Measurements from ENCODE around the gene RAP2B.
A peak's percentile ranks its signal among the peaks of the same experiment; 100 is the strongest.

The RAP2B gene

GRCh38 chr3:153160451-153161137 is 1.4 kb upstream of the RAP2B start:
- H3K4me3 ChIP-seq (ENCODE audit: low read depth, low read length) = peak overlapping the region; percentile 82
- H3K27ac ChIP-seq (ENCODE audit: low read depth, low read length) = peak overlapping the region; percentile 93
- H3K36me3 ChIP-seq (ENCODE audit: control insufficient read depth, insufficient read depth, low read length) = no peaks in the 10 kb centered on the region; the same call in 1 of the 2 replicates
- peaks cover 15% of the 10 kb centered on the region for H3K4me1 ChIP-seq (ENCODE audit: control insufficient read depth, insufficient read depth, low read length)
- no peaks in the 10 kb centered on the region for H3K9me3 ChIP-seq (ENCODE audit: control insufficient read depth, insufficient read depth, low read length)
- peaks cover 6% of the 10 kb centered on the region; the same call in 1 of the 2 replicates for H3K27me3 ChIP-seq (ENCODE audit: control insufficient read depth, insufficient read depth, low read length)
- peak overlapping the region; percentile 26 for H3K9ac ChIP-seq (ENCODE audit: low read depth, low read length)

- H3K27me3 ChIP-seq (ENCODE audit: control insufficient read depth, insufficient read depth, low read length) = peaks cover 6% of the 10 kb centered on the region; the same call in 1 of the 2 replicates
- H3K9ac ChIP-seq (ENCODE audit: low read depth, low read length) = peak overlapping the region; percentile 63
- no peaks in the 10 kb centered on the region; the same call in 1 of the 2 replicates for H3K36me3 ChIP-seq (ENCODE audit: control insufficient read depth, insufficient read depth, low read length)
- no peaks in the 10 kb centered on the region for H3K9me3 ChIP-seq (ENCODE audit: control insufficient read depth, insufficient read depth, low read length)
- peaks cover 19% of the 10 kb centered on the region for H3K4me1 ChIP-seq (ENCODE audit: control insufficient read depth, insufficient read depth, low read length)
- peak overlapping the region; percentile 93 for H3K27ac ChIP-seq (ENCODE audit: low read depth, low read length)
- peak overlapping the region; percentile 82 for H3K4me3 ChIP-seq (ENCODE audit: low read depth, low read length)
Observed at GRCh38 chr3:153161138-153161713, 800 bp upstream of the RAP2B start.

GRCh38 chr3:153162513-153163392 is 727 bp downstream of the RAP2B start:
- peak overlapping the region; percentile 28 for H3K27ac ChIP-seq (ENCODE audit: low read depth, low read length)
- H3K4me3 ChIP-seq (ENCODE audit: low read depth, low read length) = peak overlapping the region; percentile 82

GRCh38 chr3:153163393-153163724 is 1.3 kb downstream of the RAP2B start:
- H3K27ac ChIP-seq (ENCODE audit: low read depth, low read length) = no peak overlapping the region
- peaks cover 6% of the 10 kb centered on the region; the same call in 1 of the 2 replicates for H3K27me3 ChIP-seq (ENCODE audit: control insufficient read depth, insufficient read depth, low read length)
- H3K9ac ChIP-seq (ENCODE audit: low read depth, low read length) = peak overlapping the region; percentile 64
- peak overlapping the region; percentile 82 for H3K4me3 ChIP-seq (ENCODE audit: low read depth, low read length)
- H3K4me1 ChIP-seq (ENCODE audit: control insufficient read depth, insufficient read depth, low read length) = peaks cover 19% of the 10 kb centered on the region
- H3K36me3 ChIP-seq (ENCODE audit: control insufficient read depth, insufficient read depth, low read length) = peaks cover 3% of the 10 kb centered on the region
- H3K9me3 ChIP-seq (ENCODE audit: control insufficient read depth, insufficient read depth, low read length) = no peaks in the 10 kb centered on the region

More at GRCh38 chr3:153162513-153163392, 727 bp downstream of the RAP2B start:
- Histone ChIP-seq H3K36me3 (ENCODE audit: control insufficient read depth, insufficient read depth, low read length) (peaks cover 3% of the 10 kb centered on the region), H3K9me3 (ENCODE audit: control insufficient read depth, insufficient read depth, low read length) (no peaks in the 10 kb centered on the region), H3K4me1 (ENCODE audit: control insufficient read depth, insufficient read depth, low read length) (peaks cover 19% of the 10 kb centered on the region), H3K9ac (ENCODE audit: low read depth, low read length) (peak overlapping the region; percentile 64), H3K27me3 (ENCODE audit: control insufficient read depth, insufficient read depth, low read length) (peaks cover 6% of the 10 kb centered on the region; the same call in 1 of the 2 replicates)

- peak overlapping the region; percentile 82 for H3K4me3 ChIP-seq (ENCODE audit: low read depth, low read length)
- H3K27me3 ChIP-seq (ENCODE audit: control insufficient read depth, insufficient read depth, low read length) = peaks cover 6% of the 10 kb centered on the region; the same call in 1 of the 2 replicates
- no peaks in the 10 kb centered on the region for H3K9me3 ChIP-seq (ENCODE audit: control insufficient read depth, insufficient read depth, low read length)
- peak overlapping the region; percentile 64; the same call in 1 of the 2 replicates for H3K9ac ChIP-seq (ENCODE audit: low read depth, low read length)
- H3K27ac ChIP-seq (ENCODE audit: low read depth, low read length) = no peak overlapping the region
- peaks cover 19% of the 10 kb centered on the region for H3K4me1 ChIP-seq (ENCODE audit: control insufficient read depth, insufficient read depth, low read length)
- H3K36me3 ChIP-seq (ENCODE audit: control insufficient read depth, insufficient read depth, low read length) = peaks cover 3% of the 10 kb centered on the region
Observed at GRCh38 chr3:153163756-153164550, 1.9 kb downstream of the RAP2B start.

- no peaks in the 10 kb centered on the region for H3K27me3 ChIP-seq (ENCODE audit: control insufficient read depth, insufficient read depth, low read length)
- H3K27ac ChIP-seq (ENCODE audit: low read depth, low read length) = no peak overlapping the region
- H3K4me1 ChIP-seq (ENCODE audit: control insufficient read depth, insufficient read depth, low read length) = peaks cover 12% of the 10 kb centered on the region
- H3K36me3 ChIP-seq (ENCODE audit: control insufficient read depth, insufficient read depth, low read length) = peaks cover 3% of the 10 kb centered on the region
- H3K9ac ChIP-seq (ENCODE audit: low read depth, low read length) = no peak overlapping the region
- peak overlapping the region; percentile 82 for H3K4me3 ChIP-seq (ENCODE audit: low read depth, low read length)
- no peaks in the 10 kb centered on the region for H3K9me3 ChIP-seq (ENCODE audit: control insufficient read depth, insufficient read depth, low read length)
Observed at GRCh38 chr3:153165261-153165681, 3.2 kb downstream of the RAP2B start.

- H3K27me3 ChIP-seq (ENCODE audit: control insufficient read depth, insufficient read depth, low read length) = no peaks in the 10 kb centered on the region
- H3K36me3 ChIP-seq (ENCODE audit: control insufficient read depth, insufficient read depth, low read length) = peaks cover 3% of the 10 kb centered on the region
- H3K27ac ChIP-seq (ENCODE audit: low read depth, low read length) = peak overlapping the region; percentile 50
- no peaks in the 10 kb centered on the region for H3K9me3 ChIP-seq (ENCODE audit: control insufficient read depth, insufficient read depth, low read length)
- H3K4me3 ChIP-seq (ENCODE audit: low read depth, low read length) = peak overlapping the region; percentile 2; the same call in 1 of the 2 replicates
- H3K9ac ChIP-seq (ENCODE audit: low read depth, low read length) = no peak overlapping the region
- peaks cover 11% of the 10 kb centered on the region for H3K4me1 ChIP-seq (ENCODE audit: control insufficient read depth, insufficient read depth, low read length)
Observed at GRCh38 chr3:153166206-153166605, 4.2 kb downstream of the RAP2B start.

GRCh38 chr3:153166796-153167195 is 4.8 kb downstream of the RAP2B start:
- H3K4me3 ChIP-seq (ENCODE audit: low read depth, low read length) = no peak overlapping the region
- peaks cover 11% of the 10 kb centered on the region for H3K4me1 ChIP-seq (ENCODE audit: control insufficient read depth, insufficient read depth, low read length)
- H3K27ac ChIP-seq (ENCODE audit: low read depth, low read length) = no peak overlapping the region
- H3K27me3 ChIP-seq (ENCODE audit: control insufficient read depth, insufficient read depth, low read length) = no peaks in the 10 kb centered on the region
- no peak overlapping the region for H3K9ac ChIP-seq (ENCODE audit: low read depth, low read length)
- peaks cover 3% of the 10 kb centered on the region for H3K36me3 ChIP-seq (ENCODE audit: control insufficient read depth, insufficient read depth, low read length)
- H3K9me3 ChIP-seq (ENCODE audit: control insufficient read depth, insufficient read depth, low read length) = no peaks in the 10 kb centered on the region

- H3K27me3 ChIP-seq (ENCODE audit: control insufficient read depth, insufficient read depth, low read length) = no peaks in the 10 kb centered on the region
- no peak overlapping the region for H3K4me3 ChIP-seq (ENCODE audit: low read depth, low read length)
- H3K4me1 ChIP-seq (ENCODE audit: control insufficient read depth, insufficient read depth, low read length) = peaks cover 12% of the 10 kb centered on the region
- H3K27ac ChIP-seq (ENCODE audit: low read depth, low read length) = no peak overlapping the region
- H3K9me3 ChIP-seq (ENCODE audit: control insufficient read depth, insufficient read depth, low read length) = no peaks in the 10 kb centered on the region
- no peak overlapping the region for H3K9ac ChIP-seq (ENCODE audit: low read depth, low read length)
- peaks cover 3% of the 10 kb centered on the region for H3K36me3 ChIP-seq (ENCODE audit: control insufficient read depth, insufficient read depth, low read length)
Observed at GRCh38 chr3:153169793-153170383, 7.9 kb downstream of the RAP2B start.

- Histone ChIP-seq H3K36me3 (ENCODE audit: control insufficient read depth, insufficient read depth, low read length) (peaks cover 3% of the 10 kb centered on the region; the same call in 1 of the 2 replicates), H3K4me3 (ENCODE audit: low read depth, low read length) (no peak overlapping the region), H3K4me1 (ENCODE audit: control insufficient read depth, insufficient read depth, low read length) (peaks cover 4% of the 10 kb centered on the region; the same call in 1 of the 2 replicates), H3K27me3 (ENCODE audit: control insufficient read depth, insufficient read depth, low read length) (no peaks in the 10 kb centered on the region), H3K9ac (ENCODE audit: low read depth, low read length) (no peak overlapping the region), H3K27ac (ENCODE audit: low read depth, low read length) (no peak overlapping the region), H3K9me3 (ENCODE audit: control insufficient read depth, insufficient read depth, low read length) (no peaks in the 10 kb centered on the region)
Observed at GRCh38 chr3:153171256-153171655, 9.2 kb downstream of the RAP2B start.

All from HUES48 (cell line).